HepG2 (cell line): ENCODE results near the gene NOTCH3. TPM values are rescaled to one million over a fixed set of nuclear protein-coding genes. Genes with fewer than 3 reads are reported as not detected.

ENCODE experiments used
- CREM ChIP-seq, 2 experiments: sonication (generic) in 1 of 2; formaldehyde crosslinking in 1 of 2; IDR thresholded peaks; 2 replicates each; pipeline versions ENCODE4 v1.4.0 to v1.6.1; 2016 to 2020; ENCODE audit warnings: antibody characterized with exemption in 1 of 2, mild to moderate bottlenecking in 1 of 2, missing genetic modification reagents in 1 of 2
- DR1 ChIP-seq: sonication (generic); formaldehyde crosslinking; IDR thresholded peaks from 2 replicates; pipeline ENCODE4 v1.8.0; 2021; ENCODE audit warnings: mild to moderate bottlenecking, missing genetic modification reagents, inconsistent platforms
- FIP1L1 ChIP-seq: fragments of 200-400 bp; formaldehyde crosslinking; IDR thresholded peaks from 2 replicates; pipeline ENCODE4 v1.6.1; 2018; ENCODE audit warnings: low read depth, mild to moderate bottlenecking, low read length, moderate library complexity, borderline replicate concordance; ENCODE audit not compliant: insufficient read depth
- HDAC2 ChIP-seq: sonication (generic); formaldehyde crosslinking; IDR thresholded peaks from 2 replicates; pipeline ENCODE4 v1.4.0; 2020; ENCODE audit warnings: missing genetic modification reagents
- HNRNPLL ChIP-seq: fragments of 200-400 bp; formaldehyde crosslinking; IDR thresholded peaks from 2 replicates; pipeline ENCODE4 v1.6.1; 2017; ENCODE audit warnings: mild to moderate bottlenecking, low read depth, low read length; ENCODE audit not compliant: poor library complexity, severe bottlenecking
- IRF2 ChIP-seq: IDR thresholded peaks from 2 replicates; pipeline ENCODE4 v1.6.1; 2018; ENCODE audit warnings: missing genetic modification reagents, missing compliant biosample characterization
- KMT2A ChIP-seq: sonication (generic); formaldehyde crosslinking; IDR thresholded peaks from 2 replicates; pipeline ENCODE4 v1.4.0; 2020; ENCODE audit warnings: missing genetic modification reagents
- PAX8 ChIP-seq: sonication (generic); formaldehyde crosslinking; IDR thresholded peaks from 2 replicates; pipeline ENCODE4 v1.8.0; 2022; ENCODE audit warnings: mild to moderate bottlenecking, missing genetic modification reagents, borderline replicate concordance
- POLR2G ChIP-seq: fragments of 200-400 bp; formaldehyde crosslinking; IDR thresholded peaks from 2 replicates; pipeline ENCODE4 v1.6.1; 2018; ENCODE audit warnings: mild to moderate bottlenecking, low read depth, low read length, moderate library complexity
- SALL2 ChIP-seq: sonication (generic); formaldehyde crosslinking; IDR thresholded peaks from 2 replicates; pipeline ENCODE4 v1.8.1; 2023; ENCODE audit warnings: mild to moderate bottlenecking, missing genetic modification reagents, inconsistent platforms
- SNAI1 ChIP-seq: sonication (generic); formaldehyde crosslinking; IDR thresholded peaks from 2 replicates; pipeline ENCODE4 v1.5.0; 2020; ENCODE audit warnings: mild to moderate bottlenecking, missing genetic modification reagents, borderline replicate concordance
- SNRNP70 ChIP-seq: fragments of 200-400 bp; formaldehyde crosslinking; IDR thresholded peaks from 2 replicates; pipeline ENCODE4 v1.6.1; 2017; ENCODE audit warnings: mild to moderate bottlenecking, low read depth, low read length, moderate library complexity
- TBX3 ChIP-seq: fragments of 450-650 bp; IDR thresholded peaks from 2 replicates; pipeline ENCODE4 v1.6.1; 2017; ENCODE audit warnings: antibody characterized with exemption, mild to moderate bottlenecking, inconsistent platforms, borderline replicate concordance
- TP53 ChIP-seq: sonication (generic); formaldehyde crosslinking; conservative IDR thresholded peaks from 2 replicates; pipeline ENCODE4 v1.4.0; 2020; ENCODE audit warnings: missing genetic modification reagents
- XRCC5 ChIP-seq: fragments of 200-400 bp; formaldehyde crosslinking; optimal IDR thresholded peaks from 2 replicates; pipeline ENCODE3; 2017; ENCODE audit warnings: mild to moderate bottlenecking, low read length
- ZBTB7A ChIP-seq: sonication (generic); formaldehyde crosslinking; IDR thresholded peaks from 2 replicates; pipeline ENCODE4 v1.8.0; 2022; ENCODE audit warnings: mild to moderate bottlenecking, missing genetic modification reagents
- ZFP36L1 ChIP-seq: sonication (generic); formaldehyde crosslinking; IDR thresholded peaks from 2 replicates; pipeline ENCODE4 v1.8.0; 2022; ENCODE audit warnings: mild to moderate bottlenecking, missing genetic modification reagents, moderate library complexity
- ZNF17 ChIP-seq: sonication (generic); formaldehyde crosslinking; IDR thresholded peaks from 2 replicates; pipeline ENCODE4 v1.5.0; 2020; ENCODE audit warnings: mild to moderate bottlenecking, missing genetic modification reagents
- ZNF292 ChIP-seq: sonication (generic); formaldehyde crosslinking; IDR thresholded peaks from 2 replicates; pipeline ENCODE4 v1.8.1; 2022; ENCODE audit warnings: mild to moderate bottlenecking, low read depth, missing genetic modification reagents, borderline replicate concordance
- ZNF432 ChIP-seq: sonication (generic); formaldehyde crosslinking; IDR thresholded peaks from 2 replicates; pipeline ENCODE4 v1.5.0; 2020; ENCODE audit warnings: missing genetic modification reagents, mild to moderate bottlenecking, borderline replicate concordance
- polyA plus RNA-seq, 8 experiments: library from polyadenylated mRNA; depleted of rRNA in 3 of 8; stranded (reverse) in 7 of 8; unstranded in 1 of 8; fragments of >200 nt; fragmentation: Illumina TruSeq in 4 of 8; extraction: Trizol in 4 of 8; gene quantifications; 2 replicates each; pipeline versions ENCODE4 v1.2.1 to v1.2.3, GENCODE V29; 2011 to 2016; ENCODE audit warnings: low read depth in 4 of 8, missing spikeins in 1 of 8, mixed read lengths in 1 of 8; ENCODE audit not compliant: insufficient read depth in 1 of 8
- total RNA-seq, 5 experiments: library from RNA; depleted of rRNA; stranded (reverse); fragments of >200 nt; fragmentation: Illumina TruSeq; extraction: Trizol; gene quantifications; 2 replicates each; pipeline ENCODE4 v1.2.3, GENCODE V29; 2016; ENCODE audit warnings: low read depth in 1 of 5
- TF ChIP-seq, protein P1 (sequence below): IDR thresholded peaks from 2 replicates; pipeline ENCODE4 v1.6.1; 2012; ENCODE audit warnings: low read length, improper control_type of control experiment
- TF ChIP-seq, protein P2 (sequence below): sonication (generic); formaldehyde crosslinking; IDR thresholded peaks from 2 replicates; pipeline ENCODE4 v1.5.1; 2020; ENCODE audit warnings: mild to moderate bottlenecking, missing genetic modification reagents

NOTCH3 gene
- total and polyA plus RNA-seq, 2 of the 13 experiments (the other 11 are each of a cell fraction or from before 2014, with no cell fraction given) = 0.09 to 0.28 TPM

DNA sequence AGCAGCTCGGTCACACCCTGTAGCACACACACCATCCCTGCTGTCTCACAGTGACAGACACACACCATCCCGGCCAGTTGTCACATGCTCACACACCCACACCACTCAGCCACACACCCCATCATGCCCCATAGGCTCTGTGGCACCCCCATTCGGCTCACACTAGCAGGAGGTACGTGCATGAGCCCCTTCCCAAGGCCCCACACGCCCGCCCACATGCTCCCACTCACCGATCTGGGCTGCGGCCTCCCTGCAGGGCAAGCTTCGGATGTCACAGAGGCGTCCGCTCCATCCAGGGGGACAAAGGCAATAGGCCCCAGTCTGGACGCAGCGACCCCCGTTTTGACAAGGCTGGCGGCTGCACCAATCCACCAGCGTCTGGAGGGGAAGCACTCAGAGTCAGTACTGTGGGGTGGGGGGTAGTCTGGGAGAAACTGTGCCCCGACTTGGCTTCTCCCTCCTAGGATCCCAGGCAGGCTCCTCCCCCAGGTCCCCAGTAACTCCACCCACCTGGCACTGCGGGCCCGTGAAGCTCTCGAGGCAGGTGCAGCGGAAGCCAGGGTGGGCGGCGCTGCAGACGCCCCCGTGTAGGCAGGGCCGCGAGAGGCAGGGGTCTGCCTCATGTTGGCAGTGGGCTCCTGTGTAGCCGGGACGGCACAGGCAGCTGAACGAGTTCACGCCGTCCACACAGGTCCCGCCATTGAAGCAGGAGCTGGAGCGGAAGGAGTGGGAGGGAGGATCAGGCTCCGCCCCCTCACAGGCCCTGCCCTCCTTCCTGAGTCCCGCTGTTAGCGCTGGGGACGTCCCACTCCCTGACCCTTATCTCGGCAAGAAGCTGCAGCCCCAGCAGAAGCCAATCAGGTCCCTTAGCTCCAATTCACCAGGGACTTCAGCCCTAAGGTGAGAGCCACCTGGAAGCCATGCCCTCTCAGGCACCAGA is 20.1 kb downstream of the NOTCH3 start (continued):
- TF ChIP-seq SNRNP70 = no peak
- TF ChIP-seq SNAI1 (CRISPR knock-in tag) = no peak
- TF ChIP-seq, protein P1, sequence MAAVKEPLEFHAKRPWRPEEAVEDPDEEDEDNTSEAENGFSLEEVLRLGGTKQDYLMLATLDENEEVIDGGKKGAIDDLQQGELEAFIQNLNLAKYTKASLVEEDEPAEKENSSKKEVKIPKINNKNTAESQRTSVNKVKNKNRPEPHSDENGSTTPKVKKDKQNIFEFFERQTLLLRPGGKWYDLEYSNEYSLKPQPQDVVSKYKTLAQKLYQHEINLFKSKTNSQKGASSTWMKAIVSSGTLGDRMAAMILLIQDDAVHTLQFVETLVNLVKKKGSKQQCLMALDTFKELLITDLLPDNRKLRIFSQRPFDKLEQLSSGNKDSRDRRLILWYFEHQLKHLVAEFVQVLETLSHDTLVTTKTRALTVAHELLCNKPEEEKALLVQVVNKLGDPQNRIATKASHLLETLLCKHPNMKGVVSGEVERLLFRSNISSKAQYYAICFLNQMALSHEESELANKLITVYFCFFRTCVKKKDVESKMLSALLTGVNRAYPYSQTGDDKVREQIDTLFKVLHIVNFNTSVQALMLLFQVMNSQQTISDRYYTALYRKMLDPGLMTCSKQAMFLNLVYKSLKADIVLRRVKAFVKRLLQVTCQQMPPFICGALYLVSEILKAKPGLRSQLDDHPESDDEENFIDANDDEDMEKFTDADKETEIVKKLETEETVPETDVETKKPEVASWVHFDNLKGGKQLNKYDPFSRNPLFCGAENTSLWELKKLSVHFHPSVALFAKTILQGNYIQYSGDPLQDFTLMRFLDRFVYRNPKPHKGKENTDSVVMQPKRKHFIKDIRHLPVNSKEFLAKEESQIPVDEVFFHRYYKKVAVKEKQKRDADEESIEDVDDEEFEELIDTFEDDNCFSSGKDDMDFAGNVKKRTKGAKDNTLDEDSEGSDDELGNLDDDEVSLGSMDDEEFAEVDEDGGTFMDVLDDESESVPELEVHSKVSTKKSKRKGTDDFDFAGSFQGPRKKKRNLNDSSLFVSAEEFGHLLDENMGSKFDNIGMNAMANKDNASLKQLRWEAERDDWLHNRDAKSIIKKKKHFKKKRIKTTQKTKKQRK = no peak
- no peak for TF ChIP-seq XRCC5
- TF ChIP-seq HDAC2 (CRISPR knock-in tag) = 0 out of 2 replicates have a peak, but pooled peaks have one; percentile 40
- TF ChIP-seq POLR2G = no peak
- no peak for TF ChIP-seq SALL2 (CRISPR knock-in tag)
- no peak for TF ChIP-seq TP53
- no peak for TF ChIP-seq ZNF292 (CRISPR knock-in tag)
- peak; percentile 92 for TF ChIP-seq HNRNPLL
- 0 out of 2 replicates have a peak, but pooled peaks have one; percentile 26 for TF ChIP-seq KMT2A (CRISPR knock-in tag)
- TF ChIP-seq ZNF17 (CRISPR knock-in tag) = no peak
- no peak for TF ChIP-seq PAX8 (CRISPR knock-in tag)
- no peak for TF ChIP-seq CREM (IDR thresholded peaks at IDR 0.05)
- no peak for TF ChIP-seq CREM (CRISPR knock-in tag; IDR thresholded peaks at IDR 0.05)
- TF ChIP-seq TBX3 = no peak
- no peak for TF ChIP-seq DR1 (CRISPR knock-in tag)
- no peak for TF ChIP-seq IRF2 (CRISPR knock-in tag)
- TF ChIP-seq FIP1L1 = no peak
- no peak for TF ChIP-seq ZFP36L1 (CRISPR knock-in tag)
- TF ChIP-seq, protein P2, sequence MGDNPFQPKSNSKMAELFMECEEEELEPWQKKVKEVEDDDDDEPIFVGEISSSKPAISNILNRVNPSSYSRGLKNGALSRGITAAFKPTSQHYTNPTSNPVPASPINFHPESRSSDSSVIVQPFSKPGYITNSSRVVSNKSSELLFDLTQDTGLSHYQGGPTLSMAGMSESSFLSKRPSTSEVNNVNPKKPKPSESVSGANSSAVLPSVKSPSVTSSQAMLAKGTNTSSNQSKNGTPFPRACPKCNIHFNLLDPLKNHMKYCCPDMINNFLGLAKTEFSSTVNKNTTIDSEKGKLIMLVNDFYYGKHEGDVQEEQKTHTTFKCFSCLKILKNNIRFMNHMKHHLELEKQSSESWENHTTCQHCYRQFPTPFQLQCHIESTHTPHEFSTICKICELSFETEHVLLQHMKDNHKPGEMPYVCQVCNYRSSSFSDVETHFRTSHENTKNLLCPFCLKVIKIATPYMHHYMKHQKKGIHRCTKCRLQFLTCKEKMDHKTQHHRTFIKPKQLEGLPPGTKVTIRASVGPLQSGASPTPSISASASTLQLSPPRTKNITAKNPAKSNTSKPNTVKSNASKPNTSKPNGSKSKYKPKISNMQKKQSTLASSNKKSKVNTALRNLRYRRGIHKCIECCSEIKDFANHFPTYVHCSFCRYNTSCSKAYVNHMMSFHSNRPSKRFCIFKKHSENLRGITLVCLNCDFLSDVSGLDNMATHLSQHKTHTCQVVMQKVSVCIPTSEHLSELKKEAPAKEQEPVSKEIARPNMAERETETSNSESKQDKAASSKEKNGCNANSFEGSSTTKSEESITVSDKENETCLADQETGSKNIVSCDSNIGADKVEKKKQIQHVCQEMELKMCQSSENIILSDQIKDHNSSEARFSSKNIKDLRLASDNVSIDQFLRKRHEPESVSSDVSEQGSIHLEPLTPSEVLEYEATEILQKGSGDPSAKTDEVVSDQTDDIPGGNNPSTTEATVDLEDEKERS = 0 out of 2 replicates have a peak, but pooled peaks have one; percentile 63
- peak; percentile 76 for TF ChIP-seq ZBTB7A (CRISPR knock-in tag)
- TF ChIP-seq ZNF432 (CRISPR knock-in tag) = no peak
